CD14-positive monocyte (primary cell): Measurements from ENCODE around the gene NEURL1B. TPM values are rescaled to one million over a fixed set of nuclear protein-coding genes. Genes with fewer than 3 reads are reported as not detected.
A peak's percentile ranks its signal among the peaks of the same experiment; 100 is the strongest.

Experiments used
- DNase-seq, 3 donors: peaks; one replicate each; pipeline ENCODE4 v3.0.0-alpha.2; 2011 to 2022
- H2AFZ ChIP-seq: 2 replicates; pipeline ENCODE4 v1.6.0; 2012; ENCODE audit warnings: mild to moderate bottlenecking, low read depth, low read length, inconsistent platforms; ENCODE audit not compliant: insufficient read depth, poor library complexity, severe bottlenecking
- H3K27ac ChIP-seq, 2 donors: 1 replicate in 1 of 2; 2 replicates in 1 of 2; pipeline ENCODE4 v1.5.1; 2012 to 2013; ENCODE audit warnings: low read length in 2 of 2, control low read depth in 1 of 2, inconsistent platforms in 1 of 2, low read depth in 1 of 2, mild to moderate bottlenecking in 1 of 2
- H3K27me3 ChIP-seq, 2 donors: one replicate each; pipeline versions ENCODE4 v1.6.0 to v1.6.1; 2011 to 2013; ENCODE audit warnings: low read length in 2 of 2; ENCODE audit not compliant: control insufficient read depth in 2 of 2, insufficient read depth in 2 of 2
- H3K36me3 ChIP-seq, 2 donors: replicated peaks in 1 of 2; 1 replicate in 1 of 2; 2 replicates in 1 of 2; pipeline versions ENCODE4 v1.5.1 to v1.6.1; 2012 to 2013; ENCODE audit warnings: low read length in 2 of 2, control low read depth in 1 of 2, inconsistent platforms in 1 of 2, mild to moderate bottlenecking in 1 of 2; ENCODE audit not compliant: insufficient read depth in 2 of 2, control insufficient read depth in 1 of 2
- H3K4me1 ChIP-seq, 2 donors: 1 replicate in 1 of 2; 2 replicates in 1 of 2; pipeline versions ENCODE4 v1.5.1 to v1.6.1; 2012 to 2013; ENCODE audit warnings: low read length in 2 of 2, control low read depth in 1 of 2, inconsistent platforms in 1 of 2, mild to moderate bottlenecking in 1 of 2, moderate library complexity in 1 of 2; ENCODE audit not compliant: insufficient read depth in 2 of 2, control insufficient read depth in 1 of 2
- H3K4me2 ChIP-seq: replicated peaks from 2 replicates; pipeline ENCODE3; 2012; ENCODE audit warnings: low read length, moderate library complexity, mild to moderate bottlenecking; ENCODE audit not compliant: poor library complexity, severe bottlenecking; ENCODE audit errors: extremely low read depth
- H3K4me3 ChIP-seq, 3 experiments: fragments of 200-600 bp in 1 of 3; sonication (generic) in 1 of 3; replicated peaks in 1 of 3; 1 replicate in 2 of 3; 2 replicates in 1 of 3; pipeline ENCODE4 v1.5.1; 2011 to 2013; ENCODE audit warnings: low read length in 3 of 3, mild to moderate bottlenecking in 3 of 3, control low read depth in 2 of 3, low read depth in 2 of 3, inconsistent platforms in 1 of 3, moderate library complexity in 1 of 3
- H3K79me2 ChIP-seq: 2 replicates; pipeline ENCODE4 v1.6.0; 2012; ENCODE audit warnings: mild to moderate bottlenecking, control low read depth, inconsistent platforms, low read length, moderate library complexity; ENCODE audit not compliant: insufficient read depth
- H3K9ac ChIP-seq: 2 replicates; pipeline ENCODE4 v1.6.0; 2017; ENCODE audit warnings: low read length, mild to moderate bottlenecking; ENCODE audit not compliant: insufficient read depth, poor library complexity, severe bottlenecking
- H3K9me3 ChIP-seq, 2 donors: replicated peaks in 1 of 2; 1 replicate in 1 of 2; 2 replicates in 1 of 2; pipeline versions ENCODE4 v1.5.1 to v1.6.1; 2012 to 2013; ENCODE audit warnings: low read length in 2 of 2, control low read depth in 1 of 2; ENCODE audit not compliant: control insufficient read depth in 1 of 2, insufficient read depth in 1 of 2
- H4K20me1 ChIP-seq: 2 replicates; pipeline ENCODE4 v1.6.0; 2012; ENCODE audit warnings: mild to moderate bottlenecking, low read length, control low read depth, moderate library complexity; ENCODE audit not compliant: insufficient read depth
- H3K27ac Mint-ChIP-seq, 7 donors: one replicate each; pipeline ENCODE4 v1.8.0; 2020; ENCODE audit warnings: mild to moderate bottlenecking in 7 of 7, mixed read lengths in 7 of 7, moderate library complexity in 6 of 7, inconsistent platforms in 2 of 7
- H3K27me3 Mint-ChIP-seq, 3 donors: one replicate each; pipeline ENCODE4 v1.8.0; 2021 to 2022; ENCODE audit warnings: low read depth in 3 of 3, mild to moderate bottlenecking in 3 of 3, mixed read lengths in 3 of 3, moderate library complexity in 3 of 3, inconsistent platforms in 1 of 3
- H3K36me3 Mint-ChIP-seq, 2 donors: one replicate each; pipeline ENCODE4 v1.8.0; 2020; ENCODE audit warnings: mixed read lengths in 2 of 2, inconsistent platforms in 1 of 2, mild to moderate bottlenecking in 1 of 2
- H3K4me1 Mint-ChIP-seq: one replicate; pipeline ENCODE4 v1.8.0; 2020; ENCODE audit warnings: mild to moderate bottlenecking, mixed read lengths
- H3K4me3 Mint-ChIP-seq, 2 donors: one replicate each; pipeline ENCODE4 v1.8.0; 2020; ENCODE audit warnings: mild to moderate bottlenecking in 2 of 2, mixed read lengths in 2 of 2, moderate library complexity in 1 of 2
- H3K9me3 Mint-ChIP-seq, 7 donors: one replicate each; pipeline ENCODE4 v1.8.0; 2020 to 2022; ENCODE audit warnings: mixed read lengths in 7 of 7, mild to moderate bottlenecking in 6 of 7, moderate library complexity in 6 of 7, inconsistent platforms in 2 of 7
- WGBS: methylation state at CpG from one replicate; pipeline ENCODE4 v1.1.5; 2013; ENCODE audit warnings: missing lambda C conversion rate; ENCODE audit not compliant: insufficient coverage; 5-methylcytosine and 5-hydroxymethylcytosine counted together
- intact Hi-C, 2 donors: fragments of 100-400 bp; cut with micrococcal nuclease; formaldehyde crosslinking; loops; one replicate each; pipeline versions ENCODE4 v1.15.0 to v1.15.1; 2023
- polyA plus RNA-seq, 3 donors: library from polyadenylated mRNA; depleted of rRNA in 1 of 3; unstranded in 2 of 3; stranded (reverse) in 1 of 3; fragments of 300-500 nt in 2 of 3; fragments of >200 nt in 1 of 3; fragmentation: Illumina TruSeq in 2 of 3; gene quantifications; 1 replicate in 2 of 3; 2 replicates in 1 of 3; pipeline ENCODE4 v1.2.3, GENCODE V29; 2012 to 2021
- TF ChIP-seq, protein P1 (sequence below): fragments of 200-600 bp; IDR thresholded peaks from one replicate; pipeline ENCODE4 v1.8.0; 2022; ENCODE audit warnings: antibody characterized with exemption, mild to moderate bottlenecking

The NEURL1B gene
- polyA plus RNA-seq, 3 donors, result 0.01 TPM; not detected in 2

DNA sequence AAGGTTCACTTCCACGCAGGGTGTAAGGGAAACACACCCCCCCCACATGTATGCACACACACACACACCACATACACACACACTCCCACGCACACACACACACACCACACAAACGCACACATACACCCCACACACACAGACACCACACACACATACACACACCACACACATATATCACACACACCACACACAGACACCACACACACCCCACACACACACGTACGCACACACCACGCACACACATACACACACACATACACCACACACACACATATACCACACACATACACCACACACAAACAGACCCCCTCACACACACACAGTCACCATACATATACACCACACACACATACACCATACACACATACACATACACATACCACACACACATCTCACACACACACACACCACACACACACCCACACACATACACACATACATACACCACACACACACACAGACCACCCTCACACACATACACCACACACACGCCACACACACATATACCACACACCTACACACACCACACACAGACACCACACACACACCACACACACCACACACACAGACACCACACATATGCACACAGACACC, 44.3 kb upstream of the NEURL1B start:
- 98% methylated on average over 7 of the region's 7 CpGs for WGBS
- H3K36me3 Mint-ChIP-seq, result no peaks in the 10 kb centered on the region

DNA sequence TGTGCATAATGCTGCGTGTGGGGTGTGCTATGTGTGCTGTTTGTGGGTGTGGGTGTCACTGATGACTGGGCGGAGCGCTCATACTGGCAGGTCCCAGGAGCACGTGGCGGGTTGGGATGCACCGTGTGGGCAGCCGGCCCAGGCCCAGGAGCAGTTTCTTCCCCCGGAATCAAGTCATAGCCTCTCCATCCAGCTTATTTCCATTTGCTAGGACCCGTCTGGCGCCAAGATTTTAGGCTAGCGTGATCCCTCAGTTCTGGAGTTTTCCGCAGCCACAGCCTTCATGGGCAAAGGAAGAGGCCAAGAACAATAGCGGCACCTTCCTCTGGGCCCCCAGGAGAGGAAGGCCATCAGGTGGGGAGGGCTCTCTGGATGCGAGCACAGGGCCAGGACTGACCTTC, 43.3 kb upstream of the NEURL1B start:
- H3K9me3 ChIP-seq, result no peaks in the 10 kb centered on the region
- no peaks in the 10 kb centered on the region for H3K36me3 Mint-ChIP-seq
- WGBS, result 96% methylated on average over 14 of the region's 14 CpGs

More for the DNA sequence above, 44.3 kb upstream of the NEURL1B start:
- Mint-ChIP-seq H3K4me3 (no peak overlapping the region), H3K4me1 (no peaks in the 10 kb centered on the region), H3K9me3 (no peaks in the 10 kb centered on the region), H3K27ac (peak overlapping the region in 1 of 7 donors; percentile 1), H3K27me3 (peaks cover 1 to 7% (median 7%) of the 10 kb centered on the region in 3 donors)
- intact Hi-C loops, result no loop called here
- no peak for DNase-seq
- no peak overlapping the region for H3K4me2 ChIP-seq
- no peaks in the 10 kb centered on the region for H4K20me1 ChIP-seq
- H3K36me3 ChIP-seq, result no peaks in the 10 kb centered on the region
- H3K9me3 ChIP-seq, result no peaks in the 10 kb centered on the region
- no peak overlapping the region for H3K4me3 ChIP-seq
- H3K4me1 ChIP-seq, result peaks cover 3 to 11% of the 10 kb centered on the region in 2 donors
- H3K27me3 ChIP-seq, result no peaks in the 10 kb centered on the region
- H3K79me2 ChIP-seq, result no peaks in the 10 kb centered on the region
- no peak overlapping the region for H3K9ac ChIP-seq
- no peak overlapping the region for H3K27ac ChIP-seq
- TF ChIP-seq, protein P1, sequence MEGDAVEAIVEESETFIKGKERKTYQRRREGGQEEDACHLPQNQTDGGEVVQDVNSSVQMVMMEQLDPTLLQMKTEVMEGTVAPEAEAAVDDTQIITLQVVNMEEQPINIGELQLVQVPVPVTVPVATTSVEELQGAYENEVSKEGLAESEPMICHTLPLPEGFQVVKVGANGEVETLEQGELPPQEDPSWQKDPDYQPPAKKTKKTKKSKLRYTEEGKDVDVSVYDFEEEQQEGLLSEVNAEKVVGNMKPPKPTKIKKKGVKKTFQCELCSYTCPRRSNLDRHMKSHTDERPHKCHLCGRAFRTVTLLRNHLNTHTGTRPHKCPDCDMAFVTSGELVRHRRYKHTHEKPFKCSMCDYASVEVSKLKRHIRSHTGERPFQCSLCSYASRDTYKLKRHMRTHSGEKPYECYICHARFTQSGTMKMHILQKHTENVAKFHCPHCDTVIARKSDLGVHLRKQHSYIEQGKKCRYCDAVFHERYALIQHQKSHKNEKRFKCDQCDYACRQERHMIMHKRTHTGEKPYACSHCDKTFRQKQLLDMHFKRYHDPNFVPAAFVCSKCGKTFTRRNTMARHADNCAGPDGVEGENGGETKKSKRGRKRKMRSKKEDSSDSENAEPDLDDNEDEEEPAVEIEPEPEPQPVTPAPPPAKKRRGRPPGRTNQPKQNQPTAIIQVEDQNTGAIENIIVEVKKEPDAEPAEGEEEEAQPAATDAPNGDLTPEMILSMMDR, result no peak
- no peak overlapping the region for H2AFZ ChIP-seq

More for the DNA sequence above, 43.3 kb upstream of the NEURL1B start:
- no peak overlapping the region for H3K4me3 ChIP-seq
- no peak overlapping the region for H3K9ac ChIP-seq
- intact Hi-C loops, result no loop called here
- H2AFZ ChIP-seq, result no peak overlapping the region
- H3K36me3 ChIP-seq, result no peaks in the 10 kb centered on the region
- DNase-seq, result no peak
- no peaks in the 10 kb centered on the region for H3K79me2 ChIP-seq
- Mint-ChIP-seq H3K4me3 (no peak overlapping the region), H3K9me3 (no peaks in the 10 kb centered on the region), H3K4me1 (no peaks in the 10 kb centered on the region), H3K27ac (no peak overlapping the region), H3K27me3 (peaks cover 2 to 7% (median 5%) of the 10 kb centered on the region in 3 donors)
- H3K27me3 ChIP-seq, result no peaks in the 10 kb centered on the region
- H3K4me1 ChIP-seq, result peaks cover 3 to 11% of the 10 kb centered on the region in 2 donors
- TF ChIP-seq, protein P1, result no peak
- H4K20me1 ChIP-seq, result no peaks in the 10 kb centered on the region
- H3K27ac ChIP-seq, result no peak overlapping the region
- no peak overlapping the region for H3K4me2 ChIP-seq
